ENCODE data around the gene BGLAP. TPM values are rescaled to one million over a fixed set of nuclear protein-coding genes. Genes with fewer than 3 reads are reported as not detected.

Gene BGLAP
- total and polyA plus RNA-seq, 2 donors (not counting 3 experiments of a cell fraction or from before 2014, with no cell fraction given): 0.65 to 1.0 TPM

- Histone ChIP-seq H3K9me1 (replicated peaks; ENCODE audit: control insufficient read depth, extremely low read depth, insufficient read depth, low read length) (no peaks in the 10 kb centered on the region), H3K27me3 (ENCODE audit: control insufficient read depth in 2 of 2, insufficient read depth in 2 of 2, low read length in 2 of 2) (no peaks in the 10 kb centered on the region), H3K9me3 (replicated peaks; ENCODE audit: control insufficient read depth, insufficient read depth, low read length) (no peaks in the 10 kb centered on the region), H3K79me2 (ENCODE audit: control insufficient read depth, insufficient read depth, low read length) (peaks cover 40% of the 10 kb centered on the region), H3K27ac (ENCODE audit: insufficient read depth, low read depth, low read length) (peak overlapping the region; percentile 69), H3K4me1 (ENCODE audit: control insufficient read depth, extremely low read depth, insufficient read depth, low read length) (peaks cover 14% of the 10 kb centered on the region), H3K4me2 (ENCODE audit: insufficient read depth, low read length) (peak overlapping the region; percentile 84), H3K9ac (replicated peaks; ENCODE audit: extremely low read depth, insufficient read depth, low read length) (peak overlapping the region; percentile 93), H4K20me1 (replicated peaks; ENCODE audit: control insufficient read depth, extremely low read depth, insufficient read depth, low read length) (peaks cover 2% of the 10 kb centered on the region), H3K4me3 (replicated peaks in 1 of 3; ENCODE audit: insufficient read depth in 1 of 3, low read depth in 1 of 3, low read length in 3 of 3) (peak overlapping the region; percentile 65 to 95 (median 90)), H2AFZ (ENCODE audit: low read depth, low read length) (peak overlapping the region; percentile 85), H3K36me3 (ENCODE audit: control insufficient read depth in 2 of 2, extremely low read depth in 1 of 2, insufficient read depth in 2 of 2, low read length in 2 of 2) (peaks cover 3 to 4% of the 10 kb centered on the region in 2 experiments)
- ChIA-PET POLR2A (interaction anchor here (0.5 to 1.3 kb wide), 3 partner anchors 10 to 34 kb away, joined by 3 to 4 read pairs (median 3); partner anchors contain the start of gene GLMP), CTCF (interaction anchor here (0.8 to 3.2 kb wide), 7 partner anchors 11 to 187 kb away, joined by 3 to 10 read pairs (median 5); partner anchors contain the start of gene GLMP)
- TF ChIP-seq POLR2AphosphoS5 (IDR thresholded peaks at IDR 0.05; ENCODE audit: insufficient read depth, low read depth, low read length): no peak
- TF ChIP-seq MAX (IDR thresholded peaks at IDR 0.05; ENCODE audit: insufficient read depth, insufficient read length): no peak
- TF ChIP-seq MYC (IDR thresholded peaks at IDR 0.05; ENCODE audit: low read depth, low read length): no peak
- dilution Hi-C loops (cut with MboI; ENCODE audit: extremely low pct_ligation_motif_present, low sequenced_read_pairs) (no loop called here), intact Hi-C loops (cut with micrococcal nuclease) (loop anchor here (1.0 kb wide), 1 partner anchor 8 kb away; no protein-coding TSS in a partner anchor)
- FAIRE-seq (no peak), DNase-seq (ENCODE audit: low read depth, low spot score) (no peak)
- no TSS peak for BruUV-seq (replicated peaks)
Measured at GRCh38 chr1:156283521-156283920, 41.5 kb downstream of the BGLAP start.

DNA sequence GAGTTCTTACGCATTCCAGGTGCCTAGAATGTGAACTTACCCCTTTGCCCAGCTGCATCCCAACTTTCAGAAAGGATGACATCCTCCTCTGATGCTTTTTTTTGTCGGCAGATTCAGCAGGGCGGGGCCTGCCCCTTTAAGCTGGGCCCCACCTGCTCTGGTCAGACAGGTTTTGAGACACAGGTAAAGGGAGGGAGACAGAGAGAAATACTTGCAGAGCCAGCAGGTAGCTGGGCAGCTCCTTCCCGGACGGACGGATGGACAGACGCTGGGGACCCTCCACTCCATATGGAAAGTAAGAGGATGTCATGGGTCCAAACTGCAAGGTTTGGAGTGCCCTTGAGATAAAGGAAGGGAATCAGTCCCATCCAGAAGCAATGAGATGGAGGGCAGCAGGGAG lies 42.1 kb downstream of the BGLAP start, which contains the start of gene TMEM79:
Gene TMEM79, plus strand, starts transcription at position 214 of the 400 bp plus-strand sequence. CDS start 902 bp downstream, outside the sequence.
- Histone ChIP-seq H3K4me1 (ENCODE audit: control insufficient read depth, extremely low read depth, insufficient read depth, low read length) (peaks cover 14% of the 10 kb centered on the region), H3K4me2 (ENCODE audit: insufficient read depth, low read length) (peak within 1 kb of the TSS; percentile 84), H3K9me3 (replicated peaks; ENCODE audit: control insufficient read depth, insufficient read depth, low read length) (no peaks in the 10 kb centered on the region), H2AFZ (ENCODE audit: low read depth, low read length) (peak within 1 kb of the TSS; percentile 85), H3K36me3 (ENCODE audit: control insufficient read depth in 2 of 2, extremely low read depth in 1 of 2, insufficient read depth in 2 of 2, low read length in 2 of 2) (no peaks in the 10 kb centered on the region), H4K20me1 (replicated peaks; ENCODE audit: control insufficient read depth, extremely low read depth, insufficient read depth, low read length) (peaks cover 2% of the 10 kb centered on the region), H3K79me2 (ENCODE audit: control insufficient read depth, insufficient read depth, low read length) (peaks cover 34% of the 10 kb centered on the region), H3K4me3 (replicated peaks in 1 of 3; ENCODE audit: insufficient read depth in 1 of 3, low read depth in 1 of 3, low read length in 3 of 3) (peak within 1 kb of the TSS; percentile 65 to 95 (median 90)), H3K9me1 (replicated peaks; ENCODE audit: control insufficient read depth, extremely low read depth, insufficient read depth, low read length) (no peaks in the 10 kb centered on the region), H3K27me3 (ENCODE audit: control insufficient read depth in 2 of 2, insufficient read depth in 2 of 2, low read length in 2 of 2) (no peaks in the 10 kb centered on the region), H3K9ac (replicated peaks; ENCODE audit: extremely low read depth, insufficient read depth, low read length) (peak within 1 kb of the TSS; percentile 93), H3K27ac (ENCODE audit: insufficient read depth, low read depth, low read length) (peak within 1 kb of the TSS; percentile 69)
- BruUV-seq (replicated peaks): no TSS peak
- no peak for TF ChIP-seq MAX (IDR thresholded peaks at IDR 0.05; ENCODE audit: insufficient read depth, insufficient read length)
- no peak for TF ChIP-seq POLR2A (IDR thresholded peaks at IDR 0.05; ENCODE audit: low read depth, low read length)
- TF ChIP-seq GATA2 (IDR thresholded peaks at IDR 0.05; ENCODE audit: insufficient read depth, insufficient read length, low read depth, low read length): no peak
- TF ChIP-seq POLR2AphosphoS5 (IDR thresholded peaks at IDR 0.05; ENCODE audit: insufficient read depth, low read depth, low read length): no peak
- no peak for TF ChIP-seq MYC (IDR thresholded peaks at IDR 0.05; ENCODE audit: low read depth, low read length)
- TF ChIP-seq EZH2 (IDR thresholded peaks at IDR 0.05; ENCODE audit: borderline replicate concordance, low read depth, low read length, severe bottlenecking): no peak
- TF ChIP-seq, protein P1, sequence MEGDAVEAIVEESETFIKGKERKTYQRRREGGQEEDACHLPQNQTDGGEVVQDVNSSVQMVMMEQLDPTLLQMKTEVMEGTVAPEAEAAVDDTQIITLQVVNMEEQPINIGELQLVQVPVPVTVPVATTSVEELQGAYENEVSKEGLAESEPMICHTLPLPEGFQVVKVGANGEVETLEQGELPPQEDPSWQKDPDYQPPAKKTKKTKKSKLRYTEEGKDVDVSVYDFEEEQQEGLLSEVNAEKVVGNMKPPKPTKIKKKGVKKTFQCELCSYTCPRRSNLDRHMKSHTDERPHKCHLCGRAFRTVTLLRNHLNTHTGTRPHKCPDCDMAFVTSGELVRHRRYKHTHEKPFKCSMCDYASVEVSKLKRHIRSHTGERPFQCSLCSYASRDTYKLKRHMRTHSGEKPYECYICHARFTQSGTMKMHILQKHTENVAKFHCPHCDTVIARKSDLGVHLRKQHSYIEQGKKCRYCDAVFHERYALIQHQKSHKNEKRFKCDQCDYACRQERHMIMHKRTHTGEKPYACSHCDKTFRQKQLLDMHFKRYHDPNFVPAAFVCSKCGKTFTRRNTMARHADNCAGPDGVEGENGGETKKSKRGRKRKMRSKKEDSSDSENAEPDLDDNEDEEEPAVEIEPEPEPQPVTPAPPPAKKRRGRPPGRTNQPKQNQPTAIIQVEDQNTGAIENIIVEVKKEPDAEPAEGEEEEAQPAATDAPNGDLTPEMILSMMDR (IDR thresholded peaks at IDR 0.05; ENCODE audit: extremely low read depth in 1 of 2, insufficient read depth in 1 of 2, low read depth in 1 of 2, low read length in 2 of 2): no peak
- TF ChIP-seq JUN (IDR thresholded peaks at IDR 0.05; ENCODE audit: borderline replicate concordance, insufficient read depth, insufficient read length, low read depth): no peak
- no peak for TF ChIP-seq FOS (IDR thresholded peaks at IDR 0.05; ENCODE audit: borderline replicate concordance, insufficient read depth, low read length)
- no peak for DNase-seq (ENCODE audit: low read depth, low spot score)
- CTCF ChIA-PET: interaction anchor here (2.1 to 3.2 kb wide), 2 partner anchors 12 to 36 kb away, joined by 6 to 10 read pairs; no protein-coding TSS in a partner anchor
- POLR2A ChIA-PET: interaction anchor here (1.3 kb wide), 1 partner anchor 11 kb away, joined by 3 read pairs; the partner anchor contains the start of gene GLMP
- dilution Hi-C loops (cut with MboI; ENCODE audit: extremely low pct_ligation_motif_present, low sequenced_read_pairs) (no loop called here), intact Hi-C loops (cut with micrococcal nuclease) (no loop called here)
- FAIRE-seq: no peak
